OCI-LY1 (cell line): Measurements from ENCODE around the gene SEMA6B.
"Not testable (repeated sequence)": the region's sequence is repeated elsewhere in the genome, so short reads cannot be mapped to it uniquely, and the experiment has no call there.

Source experiments
- H2AFZ ChIP-seq: fragments of 200-600 bp; sonication (generic), shearing (Covaris generic); 2 replicates; pipeline ENCODE4 v1.6.0; 2014; ENCODE audit warnings: antibody characterized with exemption, mild to moderate bottlenecking, low read length
- H3F3A ChIP-seq: fragments of 200-600 bp; sonication (generic), shearing (Covaris generic); 2 replicates; pipeline ENCODE4 v1.6.0; 2014; ENCODE audit warnings: mild to moderate bottlenecking, antibody characterized with exemption, low read length, moderate library complexity; ENCODE audit not compliant: insufficient read depth
- H3K27ac ChIP-seq: fragments of 200-600 bp; sonication (generic); 2 replicates; pipeline ENCODE4 v1.5.1; 2014; ENCODE audit warnings: low read length, mixed run types, mild to moderate bottlenecking, low read depth; ENCODE audit not compliant: poor library complexity, severe bottlenecking
- H3K27me3 ChIP-seq: fragments of 200-600 bp; sonication (generic); 2 replicates; pipeline ENCODE4 v1.6.0; 2014; ENCODE audit warnings: antibody characterized with exemption, mild to moderate bottlenecking, low read length, moderate library complexity; ENCODE audit not compliant: insufficient read depth
- H3K36me3 ChIP-seq: fragments of 200-600 bp; sonication (generic); 2 replicates; pipeline ENCODE4 v1.6.1; 2014; ENCODE audit warnings: mild to moderate bottlenecking, antibody characterized with exemption, low read length, moderate library complexity, mixed read lengths; ENCODE audit not compliant: insufficient read depth
- H3K4me1 ChIP-seq: fragments of 200-600 bp; sonication (generic); 2 replicates; pipeline ENCODE4 v1.5.1; 2014; ENCODE audit warnings: mild to moderate bottlenecking, low read length, moderate library complexity; ENCODE audit not compliant: insufficient read depth, severe bottlenecking
- H3K4me2 ChIP-seq: fragments of 200-600 bp; sonication (generic), shearing (Covaris generic); 2 replicates; pipeline ENCODE4 v1.6.1; 2014; ENCODE audit warnings: low read length
- H3K4me3 ChIP-seq: fragments of 200-600 bp; sonication (generic); 2 replicates; pipeline ENCODE4 v1.5.1; 2014; ENCODE audit warnings: low read length, low read depth, mild to moderate bottlenecking, mixed read lengths; ENCODE audit not compliant: poor library complexity, severe bottlenecking
- H3K79me2 ChIP-seq: fragments of 200-600 bp; shearing (Covaris generic); 2 replicates; pipeline ENCODE4 v1.6.1; 2016; ENCODE audit warnings: mixed run types, low read length, mixed read lengths; ENCODE audit not compliant: insufficient read depth
- H3K9ac ChIP-seq: fragments of 200-600 bp; sonication (generic), shearing (Covaris generic); 2 replicates; pipeline ENCODE4 v1.6.1; 2014; ENCODE audit warnings: mild to moderate bottlenecking, low read length, mixed read lengths
- H3K9me2 ChIP-seq: fragments of 200-600 bp; sonication (generic), shearing (Covaris generic); 2 replicates; pipeline ENCODE4 v1.6.1; 2014; ENCODE audit warnings: low read depth, mild to moderate bottlenecking, low read length, mixed read lengths
- H3K9me3 ChIP-seq: fragments of 200-600 bp; shearing (Covaris generic); 2 replicates; pipeline ENCODE4 v1.6.1; 2014; ENCODE audit warnings: low read length, mixed read lengths
- H4K20me1 ChIP-seq: fragments of 200-600 bp; sonication (generic), shearing (Covaris generic); 2 replicates; pipeline ENCODE4 v1.6.0; 2016; ENCODE audit warnings: mild to moderate bottlenecking, low read length; ENCODE audit not compliant: insufficient read depth
- EZH2 ChIP-seq: fragments of 200-600 bp; sonication (generic), shearing (Covaris generic); IDR thresholded peaks from 2 replicates; pipeline ENCODE4 v1.8.0; 2017; ENCODE audit warnings: borderline replicate concordance, mixed run types, mild to moderate bottlenecking, antibody characterized with exemption, low read length, moderate library complexity, mixed read lengths
- TF ChIP-seq, protein P1 (sequence below): fragments of 200-600 bp; sonication (generic), shearing (Covaris generic); IDR thresholded peaks from 2 replicates; pipeline ENCODE4 v1.5.1; 2017; ENCODE audit warnings: mild to moderate bottlenecking, antibody characterized with exemption, low read length, moderate library complexity, mixed read lengths

The SEMA6B gene

GRCh38 chr19:4543842-4544647, 15.4 kb downstream of the SEMA6B start:
- Histone ChIP-seq H3K79me2 (no peaks in the 10 kb centered on the region), H3K9ac (no peak overlapping the region), H3K27me3 (peaks cover 20% of the 10 kb centered on the region; the same call in 1 of the 2 replicates), H3F3A (no peaks in the 10 kb centered on the region), H2AFZ (no peak overlapping the region), H3K4me3 (no peak overlapping the region), H3K36me3 (no peaks in the 10 kb centered on the region; the same call in 1 of the 2 replicates), H3K9me2 (no peaks in the 10 kb centered on the region), H3K9me3 (no peaks in the 10 kb centered on the region), H4K20me1 (no peaks in the 10 kb centered on the region), H3K4me2 (no peak overlapping the region), H3K4me1 (no peaks in the 10 kb centered on the region), H3K27ac (no peak overlapping the region)
- TF ChIP-seq, protein P1, sequence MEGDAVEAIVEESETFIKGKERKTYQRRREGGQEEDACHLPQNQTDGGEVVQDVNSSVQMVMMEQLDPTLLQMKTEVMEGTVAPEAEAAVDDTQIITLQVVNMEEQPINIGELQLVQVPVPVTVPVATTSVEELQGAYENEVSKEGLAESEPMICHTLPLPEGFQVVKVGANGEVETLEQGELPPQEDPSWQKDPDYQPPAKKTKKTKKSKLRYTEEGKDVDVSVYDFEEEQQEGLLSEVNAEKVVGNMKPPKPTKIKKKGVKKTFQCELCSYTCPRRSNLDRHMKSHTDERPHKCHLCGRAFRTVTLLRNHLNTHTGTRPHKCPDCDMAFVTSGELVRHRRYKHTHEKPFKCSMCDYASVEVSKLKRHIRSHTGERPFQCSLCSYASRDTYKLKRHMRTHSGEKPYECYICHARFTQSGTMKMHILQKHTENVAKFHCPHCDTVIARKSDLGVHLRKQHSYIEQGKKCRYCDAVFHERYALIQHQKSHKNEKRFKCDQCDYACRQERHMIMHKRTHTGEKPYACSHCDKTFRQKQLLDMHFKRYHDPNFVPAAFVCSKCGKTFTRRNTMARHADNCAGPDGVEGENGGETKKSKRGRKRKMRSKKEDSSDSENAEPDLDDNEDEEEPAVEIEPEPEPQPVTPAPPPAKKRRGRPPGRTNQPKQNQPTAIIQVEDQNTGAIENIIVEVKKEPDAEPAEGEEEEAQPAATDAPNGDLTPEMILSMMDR: no peak
- TF ChIP-seq EZH2: no peak

- no peak overlapping the region for H3K9ac ChIP-seq
- no peaks in the 10 kb centered on the region for H3F3A ChIP-seq
- no peaks in the 10 kb centered on the region for H3K79me2 ChIP-seq
- H3K27ac ChIP-seq: no peak overlapping the region
- H3K27me3 ChIP-seq: peaks cover 21% of the 10 kb centered on the region; the same call in 1 of the 2 replicates
- no peaks in the 10 kb centered on the region for H4K20me1 ChIP-seq
- H3K4me3 ChIP-seq: no peak overlapping the region
- no peak overlapping the region; the same call in 1 of the 2 replicates for H3K4me2 ChIP-seq
- H2AFZ ChIP-seq: no peak overlapping the region
- H3K4me1 ChIP-seq: no peaks in the 10 kb centered on the region
- no peaks in the 10 kb centered on the region for H3K9me3 ChIP-seq
- H3K9me2 ChIP-seq: no peaks in the 10 kb centered on the region
- H3K36me3 ChIP-seq: no peaks in the 10 kb centered on the region; the same call in 1 of the 2 replicates
- TF ChIP-seq EZH2: no peak
- TF ChIP-seq, protein P1: no peak
These were observed 16.3 kb downstream of the SEMA6B start for GRCh38 chr19:4542896-4543841.

DNA sequence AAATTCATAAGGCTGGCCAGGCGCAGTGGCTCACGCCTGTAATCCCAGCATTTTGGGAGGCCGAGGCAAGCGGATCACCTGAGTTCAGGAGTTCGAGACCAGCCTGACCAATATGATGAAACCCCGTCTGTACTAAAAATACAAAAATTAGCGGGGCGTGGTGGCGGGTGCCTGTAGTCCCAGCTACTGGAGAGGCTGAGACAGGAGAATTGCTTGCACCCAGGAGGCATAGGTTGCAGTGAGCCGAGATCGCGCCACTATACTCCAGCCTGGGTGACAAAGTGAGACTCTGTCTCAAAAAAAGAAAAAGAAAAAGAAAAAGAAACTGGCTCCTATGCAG, 17.7 kb downstream of the SEMA6B start:
- not testable (repeated sequence) for H4K20me1 ChIP-seq, H3K4me3 ChIP-seq, H3K27ac ChIP-seq, H3K4me1 ChIP-seq, H3K4me2 ChIP-seq, H2AFZ ChIP-seq, H3K36me3 ChIP-seq, H3K9ac ChIP-seq, H3K9me2 ChIP-seq, H3F3A ChIP-seq, H3K79me2 ChIP-seq, H3K9me3 ChIP-seq
- peaks cover 15% of the 10 kb centered on the region; the same call in 1 of the 2 replicates for H3K27me3 ChIP-seq
